Type B pancreatic cell (in vitro differentiated cells): ENCODE data around the gene MCTP1. TPM values are rescaled to one million over a fixed set of nuclear protein-coding genes. Genes with fewer than 3 reads are reported as not detected.

Experiments
- DNase-seq: peaks from one replicate; pipeline ENCODE4 v3.0.0; 2021; ENCODE audit warnings: mixed read lengths; ENCODE audit not compliant: unreplicated experiment; ENCODE audit errors: extremely low spot score
- H3K27ac Mint-ChIP-seq: 2 replicates; pipeline ENCODE4 v1.8.0; 2021; ENCODE audit warnings: mild to moderate bottlenecking, mixed read lengths
- H3K27me3 Mint-ChIP-seq: 2 replicates; pipeline ENCODE4 v1.8.0; 2021; ENCODE audit warnings: mixed read lengths
- H3K36me3 Mint-ChIP-seq: 2 replicates; pipeline ENCODE4 v1.8.0; 2021; ENCODE audit warnings: mixed read lengths
- H3K4me1 Mint-ChIP-seq: one replicate; pipeline ENCODE4 v1.8.0; 2021; ENCODE audit warnings: mixed read lengths; ENCODE audit not compliant: unreplicated experiment
- H3K4me3 Mint-ChIP-seq: 2 replicates; pipeline ENCODE4 v1.8.0; 2021; ENCODE audit warnings: mild to moderate bottlenecking, mixed read lengths
- H3K9me3 Mint-ChIP-seq: 2 replicates; pipeline ENCODE4 v1.8.0; 2021; ENCODE audit warnings: mixed read lengths
- CTCF ChIP-seq: fragments of 200-600 bp; sonication (generic); conservative IDR thresholded peaks from 2 replicates; pipeline ENCODE4 v1.5.0; 2021; ENCODE audit warnings: antibody characterized with exemption, mild to moderate bottlenecking
- total RNA-seq: library from RNA; stranded (reverse); gene quantifications from 2 replicates; pipeline ENCODE4 v1.2.1, GENCODE V29; 2021; ENCODE audit warnings: low replicate concordance

Gene MCTP1
- total RNA-seq, 1 donor from 2014 or later = 4.6 TPM

DNA sequence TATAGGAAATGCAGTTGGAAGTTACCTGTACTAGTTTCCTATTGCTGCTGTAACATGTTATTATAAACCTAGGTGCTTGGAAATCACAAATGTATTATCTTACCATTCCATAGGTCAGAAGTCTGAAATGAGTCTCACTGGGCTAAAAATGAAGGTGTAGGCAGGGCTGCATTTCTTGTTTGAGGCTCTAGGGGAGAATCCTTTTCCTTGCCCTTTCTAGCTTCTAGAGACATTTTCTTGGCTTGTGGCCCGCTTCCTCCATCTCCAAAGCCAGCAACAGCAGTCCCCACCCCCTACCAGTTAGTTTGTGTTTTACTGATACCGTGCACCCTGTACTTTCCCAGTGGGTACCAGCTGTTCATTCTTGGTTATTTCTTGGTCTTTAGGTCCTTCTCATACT, 513.2 kb downstream of the MCTP1 start:
- peaks cover 11% of the 10 kb centered on the region for H3K4me1 Mint-ChIP-seq
- no peak for TF ChIP-seq CTCF
- peaks cover 4% of the 10 kb centered on the region for H3K36me3 Mint-ChIP-seq
- no peak overlapping the region for H3K27ac Mint-ChIP-seq
- H3K4me3 Mint-ChIP-seq = no peak overlapping the region
- no peak for DNase-seq
- peaks cover 3% of the 10 kb centered on the region for H3K9me3 Mint-ChIP-seq
- no peaks in the 10 kb centered on the region for H3K27me3 Mint-ChIP-seq

DNA sequence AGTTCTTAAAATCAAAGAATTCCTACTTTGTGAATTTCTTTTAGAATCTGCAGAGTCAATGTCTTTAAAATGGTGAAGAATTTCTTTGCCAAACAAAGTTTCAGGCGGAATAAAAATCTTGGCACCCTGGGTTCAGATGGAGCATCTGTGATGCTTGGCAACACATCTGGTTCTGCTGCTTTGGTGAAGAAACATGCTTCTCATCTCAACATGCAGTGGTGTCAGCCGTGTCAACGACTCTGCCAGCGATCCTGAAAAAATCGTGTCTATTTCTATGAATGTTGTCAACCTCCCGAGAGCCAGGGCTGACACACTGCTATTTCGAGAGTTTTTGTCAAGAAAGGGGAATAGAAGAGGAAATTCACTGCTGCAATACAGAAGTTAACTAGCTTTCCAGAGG, 514.9 kb downstream of the MCTP1 start:
- Mint-ChIP-seq H3K9me3 (peaks cover 4% of the 10 kb centered on the region), H3K36me3 (peaks cover 4% of the 10 kb centered on the region)

DNA sequence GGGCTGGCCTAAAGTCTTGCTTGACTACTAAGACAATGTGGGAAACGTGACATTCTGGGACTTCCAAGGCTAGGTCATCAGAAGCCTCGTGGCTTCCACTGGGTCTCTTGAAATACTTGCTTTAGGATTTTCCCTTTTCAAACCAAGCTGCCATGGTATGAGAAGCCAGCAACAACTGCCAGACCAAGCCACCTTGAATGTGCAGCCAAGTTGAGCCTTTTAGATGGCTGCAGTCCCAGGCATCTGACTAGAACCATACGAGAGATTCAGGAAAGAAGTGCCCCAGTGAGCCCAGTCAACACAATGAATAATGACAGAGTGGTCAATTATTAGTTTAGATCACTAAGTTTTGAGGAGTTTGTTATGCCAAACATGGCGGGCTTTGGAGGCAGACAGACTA, 523.1 kb downstream of the MCTP1 start:
- H3K9me3 Mint-ChIP-seq = peaks cover under 1% of the 10 kb centered on the region
- no peak for TF ChIP-seq CTCF
- H3K27ac Mint-ChIP-seq = no peak overlapping the region
- no peaks in the 10 kb centered on the region for H3K4me1 Mint-ChIP-seq
- H3K27me3 Mint-ChIP-seq = no peaks in the 10 kb centered on the region
- no peak overlapping the region for H3K4me3 Mint-ChIP-seq
- no peak for DNase-seq
- H3K36me3 Mint-ChIP-seq = peaks cover 4% of the 10 kb centered on the region

More for the DNA sequence above, 514.9 kb downstream of the MCTP1 start:
- H3K27me3 Mint-ChIP-seq = no peaks in the 10 kb centered on the region
- no peaks in the 10 kb centered on the region for H3K4me1 Mint-ChIP-seq
- H3K4me3 Mint-ChIP-seq = no peak overlapping the region
- TF ChIP-seq CTCF = no peak
- no peak overlapping the region for H3K27ac Mint-ChIP-seq
- no peak for DNase-seq

GRCh38 chr5:94761055-94761454, 523.8 kb downstream of the MCTP1 start:
- no peaks in the 10 kb centered on the region for H3K27me3 Mint-ChIP-seq
- no peak overlapping the region for H3K4me3 Mint-ChIP-seq
- no peak for DNase-seq
- H3K9me3 Mint-ChIP-seq = no peaks in the 10 kb centered on the region
- peaks cover 4% of the 10 kb centered on the region for H3K36me3 Mint-ChIP-seq
- TF ChIP-seq CTCF = no peak
- H3K4me1 Mint-ChIP-seq = no peaks in the 10 kb centered on the region
- no peak overlapping the region for H3K27ac Mint-ChIP-seq

- no peaks in the 10 kb centered on the region for H3K27me3 Mint-ChIP-seq
- DNase-seq = no peak
- H3K4me3 Mint-ChIP-seq = no peak overlapping the region
- H3K27ac Mint-ChIP-seq = no peak overlapping the region
- peaks cover 4% of the 10 kb centered on the region for H3K36me3 Mint-ChIP-seq
- TF ChIP-seq CTCF = no peak
- H3K9me3 Mint-ChIP-seq = no peaks in the 10 kb centered on the region
- no peaks in the 10 kb centered on the region for H3K4me1 Mint-ChIP-seq
These were observed 524.9 kb downstream of the MCTP1 start for GRCh38 chr5:94759961-94760360.

GRCh38 chr5:94759022-94759421, 525.9 kb downstream of the MCTP1 start:
- Mint-ChIP-seq H3K27me3 (no peaks in the 10 kb centered on the region), H3K4me3 (no peak overlapping the region), H3K36me3 (no peaks in the 10 kb centered on the region), H3K27ac (no peak overlapping the region), H3K4me1 (no peaks in the 10 kb centered on the region), H3K9me3 (no peaks in the 10 kb centered on the region)
- no peak for DNase-seq
- no peak for TF ChIP-seq CTCF
